Thoracic aorta (tissue), 2 donors: ENCODE measurements around the gene RPS24. TPM values are rescaled to one million over a fixed set of nuclear protein-coding genes. Genes with fewer than 3 reads are reported as not detected.
"Not testable (repeated sequence)": the region's sequence is repeated elsewhere in the genome, so short reads cannot be mapped to it uniquely, and the experiment has no call there.

Experiments
- ATAC-seq: fragments of 150-250 bp; one replicate; pipeline ENCODE4 v1.8.0; 2017; ENCODE audit warnings: low read depth; ENCODE audit not compliant: insufficient number of reproducible peaks, low FRiP score
- DNase-seq: peaks from one replicate; pipeline ENCODE4 v3.0.0-alpha.2; 2020; ENCODE audit warnings: low spot score
- H3K27ac ChIP-seq, 2 donors: fragments of 200-600 bp; sonication (generic); 1 replicate in 1 of 2; 2 replicates in 1 of 2; pipeline ENCODE4 v1.5.1; 2016; ENCODE audit warnings: mild to moderate bottlenecking in 2 of 2, moderate library complexity in 2 of 2
- H3K27me3 ChIP-seq: fragments of 200-600 bp; sonication (generic); replicated peaks from 2 replicates; pipeline ENCODE4 v1.6.0; 2016; ENCODE audit warnings: mild to moderate bottlenecking; ENCODE audit not compliant: insufficient read depth
- H3K36me3 ChIP-seq: fragments of 200-600 bp; sonication (generic); one replicate; pipeline ENCODE4 v1.5.1; 2016
- H3K4me1 ChIP-seq, 2 donors: fragments of 200-600 bp; sonication (generic); 1 replicate in 1 of 2; 2 replicates in 1 of 2; pipeline versions ENCODE4 v1.5.1 to v1.6.0; 2016; ENCODE audit warnings: low read depth in 2 of 2, mild to moderate bottlenecking in 1 of 2; ENCODE audit not compliant: control insufficient read depth in 1 of 2
- H3K4me3 ChIP-seq: fragments of 200-600 bp; sonication (generic); 2 replicates; pipeline ENCODE4 v1.5.1; 2016; ENCODE audit warnings: mild to moderate bottlenecking
- H3K9me3 ChIP-seq: fragments of 200-600 bp; sonication (generic); 2 replicates; pipeline ENCODE4 v1.5.1; 2016
- CTCF ChIP-seq: fragments of 200-600 bp; sonication (generic); IDR thresholded peaks from one replicate; pipeline ENCODE4 v1.5.1; 2019; ENCODE audit warnings: antibody characterized with exemption
- total RNA-seq, 2 donors: library from RNA; depleted of rRNA; stranded (reverse); fragments of >200 nt; gene quantifications; one replicate each; pipeline versions ENCODE4 v1.1.0 to v1.2.3, GENCODE V29; 2016

RPS24 gene
- total RNA-seq, 2 donors from 2014 or later = 1,219 to 1,252 TPM

GRCh38 chr10:78069151-78069550 is 35.5 kb downstream of the RPS24 start:
- no peak overlapping the region for H3K4me3 ChIP-seq
- no peak for ATAC-seq
- no peaks in the 10 kb centered on the region for H3K36me3 ChIP-seq
- no peak for TF ChIP-seq CTCF
- no peak for DNase-seq
- no peaks in the 10 kb centered on the region for H3K9me3 ChIP-seq
- H3K4me1 ChIP-seq = no peaks in the 10 kb centered on the region
- H3K27ac ChIP-seq = no peak overlapping the region
- H3K27me3 ChIP-seq = no peaks in the 10 kb centered on the region

DNA sequence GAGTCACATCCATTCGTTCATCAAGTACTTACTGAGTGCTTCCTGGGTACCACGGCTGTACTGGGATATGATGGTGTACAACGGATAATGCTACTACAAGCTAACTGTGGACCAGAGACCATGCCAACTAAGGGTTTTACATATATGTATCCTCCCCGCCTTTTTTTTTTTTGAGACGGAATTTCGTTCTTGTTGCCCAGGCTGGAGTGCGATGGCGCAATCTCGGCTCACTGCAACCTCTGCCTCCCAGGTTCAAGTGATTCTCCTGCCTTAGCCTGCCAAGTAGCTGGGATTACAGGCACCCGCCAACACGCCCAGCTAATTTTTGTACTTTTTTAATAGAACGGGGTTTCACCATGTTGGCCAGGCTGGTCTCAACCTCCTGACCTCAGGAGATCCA is 36.4 kb downstream of the RPS24 start:
- H3K4me1 ChIP-seq, H3K27ac ChIP-seq, H3K27me3 ChIP-seq, ATAC-seq, DNase-seq, H3K9me3 ChIP-seq, H3K36me3 ChIP-seq, H3K4me3 ChIP-seq: not testable (repeated sequence)

DNA sequence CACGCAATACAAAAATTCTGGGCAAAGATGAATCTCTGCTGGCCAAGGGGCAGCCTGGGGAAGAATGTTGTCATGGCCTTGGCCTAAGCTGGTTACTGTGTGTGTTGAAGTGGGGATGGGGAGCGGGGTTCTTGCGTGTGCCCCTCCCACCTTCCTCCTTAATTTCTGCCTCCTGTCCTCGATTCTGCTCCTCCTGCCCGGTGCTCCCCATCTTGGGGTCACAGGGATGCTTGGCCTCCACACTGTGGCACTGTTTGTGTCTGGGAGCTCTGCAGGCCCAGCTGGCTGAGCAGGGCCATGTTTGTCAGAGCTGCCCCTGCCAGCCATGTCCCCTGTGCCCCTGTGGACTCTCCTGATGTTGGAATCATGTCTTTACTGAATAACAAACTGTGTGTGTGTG is 37.1 kb downstream of the RPS24 start:
- Histone ChIP-seq H3K36me3 (no peaks in the 10 kb centered on the region), H3K27me3 (no peaks in the 10 kb centered on the region), H3K4me1 (no peaks in the 10 kb centered on the region), H3K27ac (no peak overlapping the region), H3K4me3 (no peak overlapping the region), H3K9me3 (no peaks in the 10 kb centered on the region)
- TF ChIP-seq CTCF = no peak
- ATAC-seq (no peak), DNase-seq (no peak)

DNA sequence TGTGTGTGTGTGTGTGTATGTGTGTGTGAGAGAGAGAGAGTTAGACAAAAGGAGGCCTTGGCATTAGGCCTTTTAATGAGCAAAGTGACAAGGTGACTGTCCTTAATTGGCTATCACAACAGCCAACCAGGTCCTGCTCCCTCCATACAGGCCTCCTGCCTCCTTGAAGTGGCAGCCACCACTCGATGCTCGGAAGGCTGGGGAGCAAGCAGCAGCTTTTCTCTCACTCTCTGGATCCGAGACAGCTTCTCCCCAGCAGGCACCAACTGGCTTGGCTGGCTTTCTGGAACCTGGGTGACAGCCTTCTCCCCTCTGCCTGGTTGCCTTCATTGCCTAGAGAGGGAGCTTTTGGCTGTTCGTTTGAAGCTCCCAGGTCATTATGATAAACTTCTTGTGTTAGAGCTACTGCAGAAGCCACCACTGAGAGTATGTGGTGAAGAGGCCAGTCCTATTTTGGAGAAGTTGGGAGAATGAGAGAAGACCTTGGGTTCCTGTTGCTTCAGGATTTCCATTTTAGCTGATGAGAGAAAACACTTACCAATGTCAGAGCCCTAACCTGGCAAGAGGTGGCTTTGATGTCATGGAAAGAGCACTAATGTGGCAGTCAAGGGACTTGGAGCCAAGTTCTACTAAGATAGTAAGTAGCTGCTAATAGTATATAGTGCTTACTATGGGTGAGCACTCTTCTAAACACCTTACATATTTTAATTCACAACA is 37.6 kb downstream of the RPS24 start:
- Histone ChIP-seq H3K4me1 (no peaks in the 10 kb centered on the region), H3K36me3 (no peaks in the 10 kb centered on the region), H3K4me3 (no peak overlapping the region), H3K9me3 (no peaks in the 10 kb centered on the region), H3K27me3 (no peaks in the 10 kb centered on the region), H3K27ac (no peak overlapping the region)
- ATAC-seq (no peak), DNase-seq (no peak)
- TF ChIP-seq CTCF = no peak

DNA sequence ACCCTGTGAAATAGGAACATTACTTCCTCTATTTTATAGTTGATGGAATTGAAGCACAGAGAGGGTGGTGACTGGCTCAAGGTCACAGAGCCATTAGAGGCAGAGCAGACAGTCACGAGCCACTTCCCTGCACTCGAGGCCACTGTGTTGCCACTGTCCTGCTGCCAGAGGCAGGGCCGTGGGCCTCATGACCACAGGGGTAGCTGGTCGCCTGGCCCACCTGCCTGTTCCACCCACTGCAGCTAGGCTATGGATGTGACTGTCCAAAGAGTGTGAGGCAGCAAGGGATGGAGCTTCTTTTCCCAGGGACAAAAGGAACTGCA is 38.2 kb downstream of the RPS24 start:
- no peak for ATAC-seq
- Histone ChIP-seq H3K4me1 (no peaks in the 10 kb centered on the region), H3K36me3 (no peaks in the 10 kb centered on the region), H3K27me3 (no peaks in the 10 kb centered on the region), H3K4me3 (no peak overlapping the region), H3K9me3 (no peaks in the 10 kb centered on the region), H3K27ac (no peak overlapping the region)
- no peak for TF ChIP-seq CTCF
- DNase-seq = no peak

DNA sequence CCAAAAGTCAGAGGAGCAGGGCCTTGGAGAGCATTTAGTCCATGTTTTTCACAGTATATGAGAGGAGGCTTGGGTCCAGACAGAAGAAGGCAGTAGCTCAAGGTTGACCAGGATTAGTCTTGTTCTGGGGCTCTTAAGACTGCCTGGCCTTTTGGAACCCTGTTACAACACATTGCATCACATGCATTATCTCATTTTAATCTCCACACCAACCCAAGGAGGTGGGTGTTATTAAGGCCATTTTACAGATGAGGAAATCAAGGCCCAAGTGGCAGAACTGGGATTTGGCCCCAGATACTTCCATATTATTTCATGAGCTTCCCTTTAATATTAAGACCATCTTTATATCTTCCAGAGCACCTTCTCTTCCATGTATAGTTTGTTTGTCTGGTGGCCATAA is 38.8 kb downstream of the RPS24 start:
- H3K4me1 ChIP-seq = no peaks in the 10 kb centered on the region
- TF ChIP-seq CTCF = no peak
- no peaks in the 10 kb centered on the region for H3K36me3 ChIP-seq

GRCh38 chr10:78075806-78076205 is 42.1 kb downstream of the RPS24 start:
- not testable (repeated sequence) for H3K27ac ChIP-seq, H3K36me3 ChIP-seq, H3K4me3 ChIP-seq, H3K4me1 ChIP-seq, ATAC-seq, DNase-seq, H3K27me3 ChIP-seq, H3K9me3 ChIP-seq

More for the DNA sequence above, 38.8 kb downstream of the RPS24 start:
- DNase-seq (no peak), ATAC-seq (no peak)
- H3K9me3 ChIP-seq = no peaks in the 10 kb centered on the region
- no peak overlapping the region for H3K4me3 ChIP-seq
- no peaks in the 10 kb centered on the region for H3K27me3 ChIP-seq
- H3K27ac ChIP-seq = no peak overlapping the region
